GM12892 (cell line): Measurements from ENCODE around the gene MGLL.

Experiments used
- POLR2A ChIP-seq: IDR thresholded peaks from 2 replicates; pipeline ENCODE4 v1.6.1; 2011; ENCODE audit warnings: low read depth, low read length, control low read depth
- POLR2AphosphoS5 ChIP-seq: IDR thresholded peaks from 2 replicates; pipeline ENCODE4 v1.6.1; 2011; ENCODE audit warnings: low read depth, low read length, control low read depth

DNA sequence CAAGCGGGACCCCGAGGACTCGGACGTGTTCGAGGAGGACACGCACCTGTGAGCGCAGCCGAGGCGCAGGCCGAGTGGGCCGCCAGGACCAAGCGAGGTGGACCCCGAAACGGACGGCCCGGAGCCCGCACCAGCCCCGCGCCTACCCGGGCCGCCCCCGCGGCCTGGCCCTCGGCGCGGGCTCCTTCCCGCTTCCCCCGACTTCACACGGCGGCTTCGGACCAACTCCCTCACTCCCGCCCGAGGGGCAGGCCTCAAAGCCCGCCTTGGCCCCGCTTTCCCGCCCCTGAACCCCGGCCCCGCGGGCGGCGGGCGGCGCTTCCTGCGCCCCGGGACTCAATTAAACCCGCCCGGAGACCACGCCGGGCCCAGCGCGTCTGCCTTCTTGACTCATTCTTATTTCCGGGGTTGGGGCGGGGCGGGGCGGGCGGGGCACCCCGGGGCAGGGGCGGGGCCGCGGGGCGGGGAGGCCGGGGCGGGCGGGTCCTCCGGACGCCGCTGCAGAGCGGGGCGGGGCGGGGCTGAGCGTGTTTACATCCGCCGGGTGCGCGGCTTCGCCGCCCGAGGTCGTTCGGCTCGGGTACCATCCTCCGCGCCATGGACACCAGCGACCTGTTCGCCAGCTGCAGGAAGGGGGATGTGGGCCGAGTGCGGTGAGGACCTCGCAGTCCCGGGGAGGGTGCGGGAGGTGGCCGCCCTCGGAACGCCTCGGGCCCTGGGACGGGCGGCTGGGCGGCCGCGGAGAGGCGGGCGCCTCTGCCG is 149.7 kb downstream of the MGLL start, which contains the start of gene ABTB1:
- peak; percentile 78 for TF ChIP-seq POLR2A
- peak; percentile 58; the same call in 1 of the 2 replicates for TF ChIP-seq POLR2AphosphoS5
